NK-92 (cell line): ENCODE measurements around the gene CENPL.
A peak's percentile ranks its signal among the peaks of the same experiment; 100 is the strongest.
"Not testable (repeated sequence)": the region's sequence is repeated elsewhere in the genome, so short reads cannot be mapped to it uniquely, and the experiment has no call there.

Experiments used
- DNase-seq: peaks from one replicate; lab custom pipeline; 2025; ENCODE audit not compliant: unreplicated experiment; lab: John Stamatoyannopoulos, UW

CENPL gene, protein sequence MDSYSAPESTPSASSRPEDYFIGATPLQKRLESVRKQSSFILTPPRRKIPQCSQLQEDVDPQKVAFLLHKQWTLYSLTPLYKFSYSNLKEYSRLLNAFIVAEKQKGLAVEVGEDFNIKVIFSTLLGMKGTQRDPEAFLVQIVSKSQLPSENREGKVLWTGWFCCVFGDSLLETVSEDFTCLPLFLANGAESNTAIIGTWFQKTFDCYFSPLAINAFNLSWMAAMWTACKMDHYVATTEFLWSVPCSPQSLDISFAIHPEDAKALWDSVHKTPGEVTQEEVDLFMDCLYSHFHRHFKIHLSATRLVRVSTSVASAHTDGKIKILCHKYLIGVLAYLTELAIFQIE

DNA sequence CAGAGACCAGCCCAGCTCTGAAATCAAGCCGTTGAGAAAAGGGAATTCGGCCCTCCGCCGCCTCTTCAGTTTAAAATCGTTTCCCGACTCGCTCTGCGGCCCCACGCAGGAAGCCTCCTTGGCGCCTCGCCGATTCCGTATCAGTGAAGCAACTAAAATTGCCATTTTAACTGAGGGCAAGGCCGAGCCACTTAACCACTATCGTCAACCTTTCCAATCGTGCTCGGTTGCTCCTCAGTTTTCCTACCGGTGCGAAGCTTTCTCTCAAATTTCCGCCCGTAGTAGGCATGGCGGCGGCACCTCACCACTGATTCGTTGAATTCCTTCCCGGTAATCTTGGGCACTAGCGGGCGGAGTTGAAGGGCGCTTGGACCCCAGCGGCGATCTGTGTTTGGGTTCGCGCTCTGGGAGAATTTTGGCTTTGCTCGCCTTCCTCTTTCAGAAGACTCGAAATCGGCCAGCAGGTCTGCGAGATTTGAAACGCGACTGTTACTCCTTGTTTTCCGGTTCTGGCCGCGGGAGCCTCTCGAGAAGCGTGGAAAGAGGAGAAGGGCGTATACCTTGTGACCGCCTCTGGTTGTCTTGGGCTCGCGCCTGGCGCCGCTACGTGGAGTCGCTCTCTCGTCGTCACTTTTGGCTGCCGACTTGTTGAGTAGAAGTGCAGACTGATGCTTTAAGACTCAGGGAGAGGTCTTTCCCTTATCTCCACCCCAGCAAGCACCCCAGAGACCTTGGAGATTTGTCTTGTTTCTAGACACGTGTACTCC is at the start of gene CENPL, which contains the start of gene DARS2:
Gene CENPL, minus strand, starts transcription at position 569 of the 767 bp plus-strand sequence. CDS start 13,584 bp downstream, outside the sequence.
Gene DARS2, plus strand, starts transcription at position 359 of the 767 bp plus-strand sequence. CDS start 557 bp downstream, outside the sequence.
- DNase-seq, result peak; percentile 68

DNA sequence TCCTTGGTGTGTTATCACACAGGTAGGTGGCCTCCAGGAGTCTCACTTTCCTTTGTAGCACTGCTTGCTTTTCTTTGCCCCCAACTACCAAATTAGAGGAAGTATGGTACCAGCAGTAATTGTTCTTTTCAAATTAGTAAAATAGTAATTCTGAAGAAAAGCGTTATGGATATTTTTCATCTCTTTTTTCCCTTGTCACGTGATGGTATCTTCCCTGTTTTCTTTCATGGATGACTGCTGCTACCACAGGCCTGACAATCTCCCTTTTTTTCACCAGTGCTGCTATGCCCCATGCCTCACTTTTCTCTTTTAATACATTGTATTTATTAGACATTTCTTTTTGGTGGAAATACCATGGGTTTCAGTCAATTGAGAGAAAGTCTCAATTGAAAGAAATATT is 46.8 kb upstream of the CENPL start:
- no peak for DNase-seq

DNA sequence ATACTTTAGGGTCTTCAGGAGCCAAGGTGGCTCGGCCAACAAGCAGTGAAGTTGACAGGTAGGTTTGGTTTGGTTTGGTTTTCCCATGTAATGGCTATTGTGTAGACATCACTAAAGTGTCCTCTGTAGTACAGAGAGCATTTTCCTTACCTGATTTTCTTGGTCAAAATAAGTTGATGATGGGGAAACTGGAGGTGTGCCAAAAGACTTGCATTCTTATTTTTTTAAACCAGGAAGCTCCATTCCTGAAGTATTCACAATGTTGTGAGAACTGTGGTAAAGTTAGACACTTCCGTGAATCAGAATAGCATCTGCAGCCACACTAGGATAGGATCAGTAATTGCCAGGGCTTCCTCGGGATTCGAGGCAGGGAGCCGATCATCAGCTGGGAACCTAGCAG is 46.4 kb upstream of the CENPL start:
- DNase-seq, result no peak

DNA sequence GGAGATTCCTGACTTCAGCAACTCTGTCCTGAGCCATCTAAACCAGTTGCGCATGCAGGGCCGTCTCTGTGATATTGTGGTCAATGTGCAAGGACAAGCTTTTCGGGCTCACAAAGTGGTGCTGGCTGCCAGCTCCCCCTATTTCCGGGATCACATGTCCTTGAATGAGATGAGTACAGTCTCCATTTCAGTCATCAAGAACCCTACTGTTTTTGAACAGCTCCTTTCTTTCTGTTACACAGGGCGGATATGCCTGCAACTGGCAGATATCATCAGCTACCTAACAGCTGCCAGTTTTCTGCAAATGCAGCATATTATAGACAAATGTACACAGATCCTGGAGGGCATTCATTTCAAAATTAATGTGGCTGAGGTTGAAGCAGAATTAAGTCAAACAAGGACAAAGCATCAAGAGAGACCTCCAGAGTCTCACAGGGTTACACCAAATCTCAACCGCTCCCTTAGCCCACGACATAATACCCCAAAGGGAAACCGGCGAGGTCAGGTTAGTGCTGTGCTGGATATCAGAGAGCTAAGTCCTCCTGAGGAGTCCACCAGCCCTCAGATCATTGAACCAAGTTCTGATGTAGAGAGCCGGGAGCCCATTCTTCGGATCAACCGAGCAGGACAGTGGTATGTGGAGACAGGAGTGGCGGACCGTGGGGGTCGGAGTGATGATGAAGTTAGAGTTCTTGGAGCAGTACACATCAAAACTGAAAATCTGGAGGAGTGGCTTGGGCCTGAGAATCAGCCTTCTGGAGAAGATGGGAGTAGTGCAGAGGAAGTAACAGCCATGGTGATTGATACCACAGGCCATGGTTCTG is 45.8 kb upstream of the CENPL start:
- no peak for DNase-seq

DNA sequence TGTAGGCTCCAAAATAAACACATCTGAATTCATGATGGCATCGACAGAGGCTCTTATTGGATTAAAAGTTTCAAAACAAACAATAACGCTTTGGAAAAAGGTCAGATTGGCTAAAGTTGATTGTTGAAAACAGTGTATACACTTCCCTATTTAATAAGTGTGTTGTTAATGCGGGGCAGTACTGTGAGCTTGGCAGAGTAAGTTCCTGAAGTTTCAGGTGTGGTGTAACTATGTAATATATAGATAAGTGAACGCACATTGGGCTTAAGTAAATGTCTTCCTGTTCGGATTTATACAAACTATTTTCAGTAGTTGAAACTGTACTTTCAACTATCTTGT is 44.3 kb upstream of the CENPL start:
- no peak for DNase-seq

DNA sequence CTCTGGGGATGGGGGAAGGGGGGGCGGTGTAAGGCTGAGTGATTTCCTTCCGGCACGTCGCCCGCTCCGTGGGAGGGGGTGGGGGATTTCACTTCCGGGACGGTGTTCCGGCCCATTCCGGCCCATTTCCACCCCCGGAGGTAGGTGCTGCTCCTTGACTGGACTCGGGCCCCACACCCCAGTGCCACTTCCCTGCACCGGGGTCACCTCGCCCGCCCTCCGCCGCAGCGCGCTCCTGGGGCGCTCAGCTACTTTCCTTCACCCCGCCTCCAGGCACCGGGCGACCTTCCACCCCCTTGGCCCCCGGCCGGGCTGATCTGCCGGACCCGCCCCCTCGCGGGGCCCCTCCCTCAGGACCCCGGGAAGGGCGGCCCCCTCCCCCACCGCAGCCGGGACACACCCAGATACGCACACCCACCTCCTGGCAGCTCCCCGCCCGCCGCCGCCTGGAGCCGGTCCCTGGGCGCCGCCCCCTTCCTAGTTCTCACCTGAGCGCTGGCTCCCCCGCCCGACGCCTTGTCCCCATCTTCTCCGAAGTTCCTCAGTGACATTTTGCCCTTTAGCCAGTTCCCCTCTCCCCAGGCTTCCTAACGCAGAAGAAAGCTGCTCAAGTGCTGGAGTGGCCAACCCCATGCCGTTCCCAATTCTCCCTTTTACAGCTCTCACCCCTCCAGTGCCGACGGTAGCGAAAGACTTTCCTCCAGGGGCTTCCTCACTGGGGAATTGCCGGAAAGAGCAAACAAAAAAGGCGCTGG is 43.8 kb upstream of the CENPL start, which contains the start of gene ZBTB37:
Gene ZBTB37, plus strand, starts transcription at position 115 of the 755 bp plus-strand sequence. CDS start 1,846 bp downstream, outside the sequence.
- DNase-seq, result peak; percentile 21

DNA sequence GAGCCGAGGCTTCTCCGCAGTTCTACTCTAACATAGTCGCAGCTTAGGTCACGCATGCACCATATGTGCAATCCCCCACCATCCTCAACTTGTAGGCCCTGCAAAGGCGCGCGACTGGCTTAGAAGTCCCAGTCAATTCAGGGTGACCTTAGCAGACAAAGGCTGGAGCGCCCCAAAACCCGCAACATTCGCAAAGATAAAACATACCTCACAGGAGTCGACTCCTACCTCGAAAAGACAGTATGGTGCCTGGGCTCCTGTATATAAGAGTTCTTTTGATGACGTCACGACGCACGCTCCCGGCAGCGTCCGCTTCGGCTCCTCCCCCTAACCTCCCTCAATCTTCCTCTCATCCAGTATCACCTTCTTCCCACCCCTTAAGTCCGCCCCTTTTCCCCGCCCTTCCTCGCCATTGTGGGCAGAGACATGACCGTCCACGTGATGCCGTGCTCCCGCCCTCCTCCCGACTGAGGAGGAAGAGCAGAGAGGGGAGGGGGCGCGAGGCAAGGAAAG is 43.1 kb upstream of the CENPL start, which contains the start of gene GAS5:
Gene GAS5, minus strand, starts transcription at position 237 of the 513 bp plus-strand sequence.
- DNase-seq, result peak; percentile 96

DNA sequence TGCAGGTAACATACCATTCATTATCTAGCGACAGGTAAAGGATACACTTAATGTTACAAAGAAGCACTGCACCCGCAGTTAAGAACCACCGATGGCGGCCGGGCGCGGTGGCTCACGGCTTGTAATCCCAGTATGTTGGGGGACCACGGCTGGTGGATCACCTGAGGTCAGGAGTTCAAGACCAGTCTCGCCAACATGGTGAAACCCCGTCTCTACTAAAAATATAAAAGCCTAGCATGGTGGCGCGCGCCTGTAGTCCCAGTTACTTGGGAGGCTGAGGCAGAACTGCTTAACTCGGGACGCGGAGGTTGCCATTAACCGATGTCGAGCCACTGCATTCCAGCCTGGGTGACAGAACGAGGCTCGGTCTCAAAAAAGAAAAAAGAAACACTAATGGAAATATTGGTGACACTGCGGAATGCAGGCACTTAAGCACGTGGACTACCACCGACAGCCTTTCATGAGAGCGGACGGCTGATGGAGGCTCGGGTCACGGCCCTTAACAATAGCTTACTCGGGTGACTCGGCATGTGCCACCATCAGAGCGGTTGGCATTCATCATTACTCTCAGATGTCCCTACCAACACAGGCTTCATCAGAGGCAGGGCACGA is 42.6 kb upstream of the CENPL start:
- no peak for DNase-seq

DNA sequence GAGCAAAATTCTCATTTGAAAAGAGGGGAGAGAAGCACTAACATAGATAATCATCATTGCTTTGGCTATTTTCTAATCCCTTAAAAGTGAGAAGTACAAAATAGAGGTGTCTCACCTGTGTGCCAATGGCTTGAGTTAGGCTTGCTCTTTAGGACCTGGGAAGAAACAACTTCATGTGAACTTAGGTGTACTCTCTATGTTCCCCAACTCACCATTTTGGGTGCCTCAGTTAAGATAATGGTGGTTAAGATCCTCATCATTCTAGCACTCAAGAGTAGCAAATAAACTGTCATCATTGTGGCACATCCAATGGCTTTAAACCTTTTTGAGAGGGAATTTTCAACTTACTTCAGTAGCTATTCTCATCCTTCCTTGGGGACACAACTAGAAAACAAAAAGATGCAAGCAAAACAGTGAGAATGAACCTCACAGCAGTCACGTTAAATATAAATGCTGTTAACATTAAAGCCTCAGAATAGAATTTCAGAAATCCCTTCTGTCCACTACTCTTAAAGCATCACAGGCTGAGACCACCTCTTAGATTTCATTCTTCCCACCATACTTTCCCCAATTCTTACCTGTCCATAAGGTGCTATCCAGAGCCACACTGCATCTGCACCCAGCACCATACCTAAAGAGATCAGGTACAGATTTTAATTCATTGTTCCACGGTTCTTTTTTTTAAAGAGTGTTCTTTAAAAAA is 41.9 kb upstream of the CENPL start:
- DNase-seq, result no peak

DNA sequence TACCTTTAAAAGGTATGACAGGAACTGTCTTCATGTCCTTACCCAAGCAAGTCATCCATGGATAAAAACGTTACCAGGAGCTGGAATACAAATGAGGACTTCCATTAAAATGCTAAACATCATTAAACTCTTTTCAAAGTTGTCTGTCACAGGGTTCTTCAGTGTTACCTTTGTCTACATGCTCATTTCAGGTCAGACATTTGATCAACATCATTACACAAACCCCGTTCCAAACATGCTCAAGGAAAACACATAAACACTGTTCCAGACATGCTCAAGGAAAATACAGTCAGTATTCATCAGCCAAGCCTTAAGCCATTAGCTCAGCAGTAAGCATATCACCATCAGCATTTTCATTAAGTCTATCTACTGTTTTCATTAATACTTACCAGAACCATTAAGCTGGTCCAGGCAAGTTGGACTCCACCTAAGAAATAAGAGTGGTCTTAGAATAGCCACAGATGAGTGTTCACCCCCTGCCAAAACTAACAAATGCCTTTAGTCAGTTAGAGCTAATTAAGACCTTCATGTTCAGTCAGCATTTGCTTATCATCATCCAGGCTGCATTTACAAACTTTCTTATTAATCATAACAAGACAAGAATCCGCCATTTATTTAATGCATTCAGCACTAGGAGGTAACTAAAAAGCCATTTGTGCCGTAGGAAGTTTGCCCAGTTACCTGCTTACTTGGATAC is 40.9 kb upstream of the CENPL start:
- DNase-seq, result no peak

DNA sequence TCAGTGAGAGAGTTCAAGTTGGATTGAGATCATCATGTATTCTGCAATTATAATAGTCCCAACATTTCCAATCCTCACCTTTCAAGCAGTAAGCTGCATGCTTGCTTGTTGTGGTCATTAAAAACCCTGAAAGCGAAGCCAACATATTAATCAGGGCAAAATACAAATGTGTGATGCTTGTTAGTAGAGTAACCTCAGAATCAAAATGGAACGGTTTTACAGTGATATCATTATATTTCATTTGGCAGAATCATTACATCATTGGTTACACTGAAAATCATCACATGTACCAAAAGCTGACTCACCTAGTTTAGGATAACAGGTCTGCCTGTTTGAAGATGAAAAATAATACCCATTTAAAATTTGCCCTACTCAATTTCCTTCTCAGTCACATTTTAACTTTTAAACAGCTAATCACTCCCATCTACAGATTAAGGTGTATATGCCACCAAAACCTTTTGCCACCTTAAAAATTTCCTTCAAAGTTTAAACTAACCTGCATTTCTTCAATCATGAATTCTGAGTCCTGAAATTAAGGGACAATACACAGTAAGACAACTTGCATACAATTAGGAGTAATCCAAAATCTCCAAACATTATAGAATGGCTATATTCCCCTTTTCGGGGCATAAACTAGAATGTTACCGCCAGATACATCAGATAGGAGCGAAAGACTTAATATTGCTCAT is 39.6 kb upstream of the CENPL start:
- DNase-seq, result no peak

DNA sequence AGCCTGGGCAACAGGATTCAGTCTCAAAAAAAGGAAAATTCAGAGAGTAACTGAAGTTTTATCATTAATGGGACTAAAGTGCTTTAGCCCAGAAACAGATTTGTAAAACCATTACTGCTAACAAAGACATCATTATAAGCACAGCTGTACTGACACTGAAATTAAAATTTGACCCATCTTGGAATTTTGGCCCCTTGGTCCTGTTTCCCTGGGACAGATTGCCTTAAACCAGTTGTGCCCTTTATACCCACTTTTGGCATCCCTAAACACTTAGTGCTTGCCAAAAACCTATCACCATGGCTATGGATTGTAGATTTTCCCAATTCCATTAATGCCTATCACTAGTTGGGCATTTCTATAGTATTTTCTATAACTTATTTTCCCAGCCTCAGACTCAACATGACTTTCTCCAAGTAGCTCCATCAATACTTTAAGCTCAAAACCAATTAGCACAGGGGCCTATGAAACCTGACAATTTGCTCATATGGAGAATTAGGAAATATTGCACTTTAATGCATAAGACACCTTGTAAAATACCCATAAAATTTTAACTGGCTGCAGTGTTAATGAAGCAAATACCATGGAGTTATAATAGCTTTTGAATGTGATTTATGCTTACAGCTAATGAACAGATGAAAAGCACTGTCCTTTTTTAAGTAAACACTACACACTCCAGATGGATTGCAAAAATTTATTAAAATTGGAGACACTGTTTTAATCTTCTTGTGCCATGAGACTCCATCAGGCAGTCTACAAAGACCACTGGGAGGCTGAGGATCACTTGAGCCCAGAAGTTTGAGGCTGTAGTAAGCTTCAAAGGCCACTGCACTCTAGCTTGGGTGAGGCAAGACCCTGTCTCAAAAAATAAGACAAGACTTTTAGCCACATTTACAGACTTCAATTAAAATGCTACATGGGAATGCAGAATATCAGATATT is 38.8 kb upstream of the CENPL start:
- no peak for DNase-seq

DNA sequence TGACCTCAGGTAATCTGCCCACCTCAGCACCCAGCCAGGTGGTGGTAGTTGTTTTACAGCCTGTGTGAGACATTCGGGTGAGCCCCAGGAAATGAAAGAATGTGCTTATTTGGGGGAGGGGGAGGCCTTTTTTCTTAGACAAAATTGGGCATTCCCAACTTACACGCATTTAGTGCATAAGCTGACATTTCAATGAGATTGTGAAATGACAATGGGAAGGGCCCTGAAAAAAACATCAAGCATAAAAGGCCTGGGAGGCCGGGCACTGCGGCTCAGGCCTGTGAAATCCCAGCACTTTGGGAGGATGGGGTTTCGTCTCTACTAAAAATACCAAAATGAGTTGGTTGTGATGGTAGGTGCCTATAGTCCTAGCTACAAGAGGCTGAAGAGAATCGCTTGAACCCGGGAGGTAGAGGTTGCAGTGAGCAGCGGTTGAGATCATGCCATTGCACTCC is 38.1 kb upstream of the CENPL start:
- no peak for DNase-seq

DNA sequence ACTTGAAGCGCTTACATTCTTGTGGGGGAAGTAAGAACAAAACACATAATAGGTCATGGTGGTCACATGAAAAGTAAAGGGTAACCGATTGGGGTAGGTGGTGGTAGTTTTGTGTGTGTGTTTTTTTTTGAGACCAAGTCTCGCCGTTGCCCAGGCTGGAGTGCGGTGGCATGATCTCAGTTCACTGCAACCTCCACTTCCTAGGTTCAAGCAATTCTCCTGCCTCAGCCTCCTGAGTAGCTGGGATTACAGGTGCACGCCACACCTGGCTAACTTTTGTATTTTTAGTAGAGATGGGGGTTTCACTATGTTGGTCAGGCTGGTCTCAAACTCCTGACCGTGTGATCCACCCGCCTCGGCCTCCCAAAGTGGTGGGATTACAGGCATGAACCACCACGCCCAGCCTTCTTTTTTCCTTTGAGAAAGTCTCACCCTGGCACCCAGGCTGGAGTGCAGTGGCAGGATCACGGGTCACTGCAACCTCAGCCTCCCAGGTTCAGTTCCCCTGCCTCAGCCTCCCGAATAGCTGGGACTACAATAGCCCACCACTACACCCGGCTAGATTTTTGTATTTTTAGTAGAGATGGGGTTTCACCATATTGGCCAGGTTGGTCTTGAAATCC is 37.6 kb upstream of the CENPL start:
- DNase-seq, result not testable (repeated sequence)

DNA sequence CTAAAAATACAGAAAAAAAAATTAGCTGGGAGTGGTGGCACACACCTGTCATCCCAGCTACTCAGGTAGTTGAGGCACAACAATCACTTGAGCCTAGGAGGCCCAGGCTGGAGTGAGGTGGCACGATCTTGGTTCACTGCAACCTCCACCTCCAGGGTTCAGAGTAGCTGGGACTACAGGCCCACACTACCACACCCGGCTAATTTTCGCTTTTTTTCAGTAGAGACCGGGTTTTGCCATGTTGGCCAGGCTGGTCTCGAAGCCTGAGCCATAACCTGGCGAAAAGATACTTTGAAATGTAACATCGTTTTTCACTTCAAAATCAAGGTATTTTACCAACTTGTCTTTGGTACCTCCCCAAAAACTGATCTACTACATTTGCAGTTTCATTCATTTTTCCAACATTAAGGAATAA is 37.1 kb upstream of the CENPL start:
- DNase-seq, result no peak

DNA sequence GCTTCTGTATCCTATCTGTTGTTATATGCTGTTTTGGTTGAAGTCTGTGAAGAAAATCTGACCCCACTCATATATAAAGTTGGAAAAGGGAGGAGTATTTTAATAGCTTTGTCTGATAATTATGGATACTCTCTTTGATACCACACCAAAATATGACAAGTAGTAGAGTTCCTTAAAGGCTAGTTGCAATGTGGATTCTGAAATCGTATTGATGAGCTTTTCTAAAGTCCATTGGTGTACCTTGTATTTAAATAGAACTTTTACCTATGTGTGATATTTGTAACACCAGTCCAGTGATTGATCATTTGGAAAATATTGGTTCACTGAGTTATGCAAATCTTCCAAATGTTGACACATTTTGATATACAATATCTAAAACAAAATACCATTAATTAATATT is 35.4 kb upstream of the CENPL start:
- DNase-seq, result no peak
